ENCODE results near the gene ARFGEF2.

GRCh38 chr20:48990467-48990866 lies 69.0 kb downstream of the ARFGEF2 start:
- TF ChIP-seq POLR2A (IDR thresholded peaks at IDR 0.05; ENCODE audit: low read depth), result no peak
- TF ChIP-seq CTCF (IDR thresholded peaks at IDR 0.05), result no peak
- TF ChIP-seq EP300 (IDR thresholded peaks at IDR 0.05), result no peak
- no peak for TF ChIP-seq POLR2AphosphoS5 (IDR thresholded peaks at IDR 0.05)

All from esophagus muscularis mucosa (tissue), 4 donors.